GM21529 (cell line): ENCODE data around the gene ARF1.

ENCODE experiments used
- ATAC-seq: cut with Tn5 transposase; IDR thresholded peaks from one replicate; pipeline ENCODE4 v1.9.1; 2021; ENCODE audit not compliant: unreplicated experiment

Gene ARF1

GRCh38 chr1:228146417-228147150 lies 64.1 kb downstream of the ARF1 start:
- no peak for ATAC-seq

- no peak for ATAC-seq
Observed at GRCh38 chr1:228147151-228147693, 64.7 kb downstream of the ARF1 start.

GRCh38 chr1:228147768-228148167 lies 65.3 kb downstream of the ARF1 start:
- ATAC-seq, result no peak

- no peak for ATAC-seq
Observed at GRCh38 chr1:228148196-228148861, 65.8 kb downstream of the ARF1 start.
